PC-3 (cell line): ENCODE measurements around the gene ARID5B.

Source experiments
- CTCF ChIP-seq: fragments of 300-600 bp; sonication (generic); conservative IDR thresholded peaks from 2 replicates; pipeline ENCODE4 v1.5.1; 2017; ENCODE audit warnings: antibody characterized with exemption, low read depth, mild to moderate bottlenecking, low read length
- EZH2 ChIP-seq: fragments of 300-600 bp; sonication (generic); IDR thresholded peaks from one replicate; pipeline ENCODE4 v1.6.1; 2017; ENCODE audit warnings: antibody characterized with exemption, mild to moderate bottlenecking, low read length; ENCODE audit not compliant: unreplicated experiment

- TF ChIP-seq EZH2 (no peak), CTCF (no peak)
Observed at GRCh38 chr10:62083412-62084267, 182.1 kb downstream of the ARID5B start.
